OCI-LY7 (cell line): ENCODE measurements around the gene OCLN. TPM values are rescaled to one million over a fixed set of nuclear protein-coding genes. Genes with fewer than 3 reads are reported as not detected.
"Not testable (repeated sequence)": the region's sequence is repeated elsewhere in the genome, so short reads cannot be mapped to it uniquely, and the experiment has no call there.

ENCODE experiments used
- BruUV-seq: library from RNA; stranded (reverse); fragments of 400-500 nt; replicated peaks from 2 replicates; lab custom pipeline; 2021; lab: Mats Ljungman, UMichigan
- CTCF ChIA-PET: fragments of 300-600 bp; sonication (Branson Sonifier 250); formaldehyde crosslinking; loops from one replicate; lab custom pipeline; 2022; ENCODE audit warnings: antibody characterized with exemption; ENCODE audit not compliant: unreplicated experiment; lab: Charles Lee
- POLR2A ChIA-PET: fragments of 300-600 bp; sonication (Branson Sonifier 250); formaldehyde crosslinking; loops from one replicate; lab custom pipeline; 2022; ENCODE audit warnings: antibody characterized with exemption; lab: Charles Lee
- DNase-seq: peaks from one replicate; pipeline ENCODE4 v3.0.0-alpha.2; 2015; ENCODE audit warnings: low spot score
- H2AFZ ChIP-seq: fragments of 200-600 bp; sonication (generic), shearing (Covaris generic); 2 replicates; pipeline ENCODE4 v1.6.1; 2014; ENCODE audit warnings: mild to moderate bottlenecking, antibody characterized with exemption, low read length, moderate library complexity
- H3K27ac ChIP-seq: fragments of 200-600 bp; sonication (generic); 2 replicates; pipeline ENCODE4 v1.5.1; 2014; ENCODE audit warnings: mixed run types, low read depth, mild to moderate bottlenecking, moderate library complexity, low read length, inconsistent platforms; ENCODE audit not compliant: poor library complexity, severe bottlenecking
- H3K36me3 ChIP-seq: fragments of 200-600 bp; sonication (generic); 2 replicates; pipeline ENCODE4 v1.6.1; 2014; ENCODE audit warnings: mild to moderate bottlenecking, antibody characterized with exemption, low read length, moderate library complexity, mixed read lengths; ENCODE audit not compliant: insufficient read depth
- H3K4me1 ChIP-seq: fragments of 200-600 bp; sonication (generic); 2 replicates; pipeline ENCODE4 v1.5.1; 2014; ENCODE audit warnings: mild to moderate bottlenecking, low read length; ENCODE audit not compliant: insufficient read depth, poor library complexity, severe bottlenecking
- H3K4me2 ChIP-seq: fragments of 200-600 bp; sonication (generic); 2 replicates; pipeline ENCODE4 v1.6.1; 2014; ENCODE audit warnings: mild to moderate bottlenecking, low read length
- H3K4me3 ChIP-seq: fragments of 200-600 bp; sonication (generic); 2 replicates; pipeline ENCODE4 v1.5.1; 2014; ENCODE audit warnings: mild to moderate bottlenecking, low read depth, low read length; ENCODE audit not compliant: poor library complexity, severe bottlenecking
- H3K79me2 ChIP-seq: fragments of 200-600 bp; sonication (generic); 2 replicates; pipeline ENCODE4 v1.6.1; 2016; ENCODE audit warnings: low read depth, mild to moderate bottlenecking, low read length, moderate library complexity, mixed read lengths; ENCODE audit not compliant: insufficient read depth
- H3K9me2 ChIP-seq: fragments of 200-600 bp; sonication (generic); 2 replicates; pipeline ENCODE4 v1.6.1; 2016; ENCODE audit warnings: mild to moderate bottlenecking, low read length, mixed read lengths; ENCODE audit not compliant: insufficient read depth
- H3K9me3 ChIP-seq: fragments of 200-600 bp; sonication (generic); 2 replicates; pipeline ENCODE4 v1.6.1; 2014; ENCODE audit warnings: mild to moderate bottlenecking, mixed run types, low read length, mixed read lengths
- H4K20me1 ChIP-seq: fragments of 200-600 bp; sonication (generic); 2 replicates; pipeline ENCODE4 v1.6.1; 2014; ENCODE audit warnings: mild to moderate bottlenecking, antibody characterized with exemption, low read length, moderate library complexity, mixed read lengths; ENCODE audit not compliant: insufficient read depth
- EZH2phosphoT487 ChIP-seq: fragments of 200-600 bp; sonication (generic); IDR thresholded peaks from 2 replicates; pipeline ENCODE4 v1.6.1; 2018; ENCODE audit warnings: low read depth, borderline replicate concordance, mild to moderate bottlenecking, mixed run types, antibody characterized with exemption, low read length, moderate library complexity, mixed read lengths
- intact Hi-C: fragments of 100-400 bp; cut with micrococcal nuclease; formaldehyde crosslinking; loops from one replicate; pipeline ENCODE4 v1.10.0; 2022; ENCODE audit not compliant: unreplicated experiment
- total RNA-seq, 2 experiments: library from RNA; depleted of rRNA in 1 of 2; stranded (reverse); fragments of >200 nt in 1 of 2; shearing (Covaris generic) in 1 of 2; gene quantifications; 2 replicates each; pipeline ENCODE4 v1.2.3, GENCODE V29; 2014 to 2022
- TF ChIP-seq, protein P1 (sequence below): fragments of 200-600 bp; sonication (generic); conservative IDR thresholded peaks from 2 replicates; pipeline ENCODE4 v1.5.1; 2014; ENCODE audit warnings: mild to moderate bottlenecking, antibody characterized with exemption, low read length, moderate library complexity, mixed read lengths

Gene OCLN
- total RNA-seq, 2 experiments from 2014 or later: 0.50 to 1.1 TPM

DNA sequence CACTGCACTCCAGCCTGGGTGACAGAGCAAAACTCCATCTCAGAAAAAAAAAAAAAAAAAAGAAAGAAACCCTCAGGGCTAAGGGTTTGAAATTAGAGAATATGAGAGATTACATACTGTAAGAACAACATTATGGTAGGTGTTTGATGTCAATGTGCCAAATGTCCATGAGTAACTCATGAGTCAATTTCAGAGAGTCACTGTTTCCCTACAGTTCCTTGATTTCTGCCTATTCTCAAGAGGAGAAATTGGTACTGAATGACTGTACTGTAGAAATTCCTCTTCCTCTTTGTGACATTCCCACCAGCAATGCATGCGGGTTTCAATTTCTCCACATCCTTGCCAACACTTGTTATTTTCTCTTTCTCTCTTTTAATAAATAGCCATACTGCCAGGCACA lies 42.5 kb upstream of the OCLN start:
- H3K4me3 ChIP-seq: no peak overlapping the region
- H3K36me3 ChIP-seq: no peaks in the 10 kb centered on the region
- ChIA-PET POLR2A (no interaction called here), CTCF (no interaction called here)
- no peak overlapping the region for H3K4me2 ChIP-seq
- no peak overlapping the region for H3K27ac ChIP-seq
- no TSS peak for BruUV-seq
- H3K4me1 ChIP-seq: no peaks in the 10 kb centered on the region
- H3K9me2 ChIP-seq: no peaks in the 10 kb centered on the region
- DNase-seq: no peak
- H4K20me1 ChIP-seq: no peaks in the 10 kb centered on the region
- H3K79me2 ChIP-seq: no peaks in the 10 kb centered on the region
- H3K9me3 ChIP-seq: no peaks in the 10 kb centered on the region
- no peak for TF ChIP-seq EZH2phosphoT487
- TF ChIP-seq, protein P1, sequence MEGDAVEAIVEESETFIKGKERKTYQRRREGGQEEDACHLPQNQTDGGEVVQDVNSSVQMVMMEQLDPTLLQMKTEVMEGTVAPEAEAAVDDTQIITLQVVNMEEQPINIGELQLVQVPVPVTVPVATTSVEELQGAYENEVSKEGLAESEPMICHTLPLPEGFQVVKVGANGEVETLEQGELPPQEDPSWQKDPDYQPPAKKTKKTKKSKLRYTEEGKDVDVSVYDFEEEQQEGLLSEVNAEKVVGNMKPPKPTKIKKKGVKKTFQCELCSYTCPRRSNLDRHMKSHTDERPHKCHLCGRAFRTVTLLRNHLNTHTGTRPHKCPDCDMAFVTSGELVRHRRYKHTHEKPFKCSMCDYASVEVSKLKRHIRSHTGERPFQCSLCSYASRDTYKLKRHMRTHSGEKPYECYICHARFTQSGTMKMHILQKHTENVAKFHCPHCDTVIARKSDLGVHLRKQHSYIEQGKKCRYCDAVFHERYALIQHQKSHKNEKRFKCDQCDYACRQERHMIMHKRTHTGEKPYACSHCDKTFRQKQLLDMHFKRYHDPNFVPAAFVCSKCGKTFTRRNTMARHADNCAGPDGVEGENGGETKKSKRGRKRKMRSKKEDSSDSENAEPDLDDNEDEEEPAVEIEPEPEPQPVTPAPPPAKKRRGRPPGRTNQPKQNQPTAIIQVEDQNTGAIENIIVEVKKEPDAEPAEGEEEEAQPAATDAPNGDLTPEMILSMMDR: no peak
- intact Hi-C loops: no loop called here
- no peak overlapping the region for H2AFZ ChIP-seq

DNA sequence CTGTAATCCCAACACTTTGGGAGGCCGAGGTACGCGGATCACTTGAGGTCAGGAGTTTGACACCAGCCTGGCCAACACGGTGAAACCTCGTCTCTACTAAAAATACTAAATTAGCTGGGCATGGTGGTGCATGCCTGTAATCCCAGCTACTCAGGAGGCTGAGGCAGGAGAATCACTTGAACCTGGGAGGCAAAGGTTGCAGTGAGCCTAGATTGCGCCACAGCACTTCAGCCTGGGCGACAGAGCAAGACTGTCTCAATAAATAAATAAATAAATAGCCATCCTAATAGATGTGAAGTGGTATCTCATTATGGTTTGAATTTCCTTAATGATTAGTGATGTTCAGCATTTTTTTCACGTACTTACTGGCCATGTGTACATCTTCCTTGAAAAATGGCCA lies 42.1 kb upstream of the OCLN start:
- not testable (repeated sequence) for BruUV-seq

DNA sequence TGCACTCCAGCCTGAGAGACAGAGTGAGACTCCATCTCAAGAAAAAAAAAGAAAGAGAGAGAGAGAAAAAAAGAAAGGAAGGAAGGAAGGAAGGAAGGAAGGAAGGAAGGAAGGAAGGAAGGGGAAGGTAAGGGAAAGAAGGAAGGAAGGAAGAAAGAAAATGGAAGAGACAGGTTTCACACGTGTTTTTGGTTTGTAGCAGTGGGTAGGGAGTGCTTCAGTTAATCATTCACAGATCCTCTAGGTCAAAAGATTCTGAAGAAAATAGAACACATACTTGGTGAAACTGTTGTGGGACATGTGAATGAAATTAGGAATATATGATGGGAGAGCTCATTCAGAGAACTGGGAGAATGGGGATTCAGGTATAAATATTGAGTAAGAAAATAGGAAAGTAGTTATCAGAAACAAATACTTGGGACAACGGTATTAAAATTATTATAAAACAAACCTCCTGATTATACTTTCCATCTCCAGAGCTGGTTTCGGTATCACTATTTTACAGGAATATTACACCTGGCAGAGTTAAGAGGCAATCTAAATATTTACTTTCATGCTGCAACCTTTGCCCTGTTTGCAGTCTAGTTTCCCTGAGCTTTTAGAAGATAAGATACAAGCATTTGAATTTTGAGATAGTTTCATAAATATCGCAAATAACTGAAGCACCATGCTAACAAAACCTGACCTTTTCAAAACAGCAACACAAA lies 40.5 kb upstream of the OCLN start:
- POLR2A ChIA-PET: interaction anchor here (0.6 kb wide), 1 partner anchor 18 kb away, joined by 3 read pairs; no protein-coding TSS in a partner anchor
- intact Hi-C loops: no loop called here

More for the DNA sequence above, 42.1 kb upstream of the OCLN start:
- H2AFZ ChIP-seq, intact Hi-C loops, H3K79me2 ChIP-seq, H3K9me3 ChIP-seq, CTCF ChIA-PET, H3K4me3 ChIP-seq, DNase-seq, H3K36me3 ChIP-seq, H4K20me1 ChIP-seq, POLR2A ChIA-PET, H3K4me1 ChIP-seq, H3K9me2 ChIP-seq, H3K27ac ChIP-seq, H3K4me2 ChIP-seq: not testable (repeated sequence)

DNA sequence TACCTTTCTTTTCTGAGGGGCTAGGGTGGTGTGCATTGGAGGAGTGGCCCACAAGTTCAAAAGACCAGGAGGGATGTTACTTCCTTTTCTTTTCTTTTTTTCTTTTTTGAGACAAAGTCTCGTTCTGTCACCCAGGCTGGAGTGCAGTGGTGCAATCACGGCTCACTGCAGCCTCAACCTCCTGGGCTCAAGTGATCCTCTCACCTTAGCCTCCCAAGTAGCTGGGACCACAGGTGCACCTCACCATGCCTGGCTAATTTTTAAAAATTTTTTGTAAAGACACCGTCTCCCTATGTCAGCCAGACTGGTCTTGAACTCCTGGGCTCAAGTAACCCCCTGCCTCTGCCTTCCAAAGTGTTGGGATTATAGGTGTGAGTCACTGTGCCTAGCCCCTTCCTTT lies 39.1 kb upstream of the OCLN start:
- POLR2A ChIA-PET, H3K36me3 ChIP-seq, DNase-seq, H3K4me3 ChIP-seq, H3K4me2 ChIP-seq, H3K27ac ChIP-seq, H3K9me3 ChIP-seq, H4K20me1 ChIP-seq, H2AFZ ChIP-seq, intact Hi-C loops, H3K4me1 ChIP-seq, H3K79me2 ChIP-seq, CTCF ChIA-PET, BruUV-seq, H3K9me2 ChIP-seq: not testable (repeated sequence)

More for the DNA sequence above, 40.5 kb upstream of the OCLN start:
- H3K4me1 ChIP-seq: no peaks in the 10 kb centered on the region
- no peaks in the 10 kb centered on the region for H3K9me3 ChIP-seq
- no TSS peak for BruUV-seq
- H3K27ac ChIP-seq: no peak overlapping the region
- no peaks in the 10 kb centered on the region for H3K9me2 ChIP-seq
- CTCF ChIA-PET: no interaction called here
- no peak for TF ChIP-seq EZH2phosphoT487
- TF ChIP-seq, protein P1: no peak
- no peak overlapping the region for H3K4me3 ChIP-seq
- H2AFZ ChIP-seq: no peak overlapping the region
- H3K36me3 ChIP-seq: no peaks in the 10 kb centered on the region
- no peak overlapping the region for H3K4me2 ChIP-seq
- no peaks in the 10 kb centered on the region for H4K20me1 ChIP-seq
- no peaks in the 10 kb centered on the region for H3K79me2 ChIP-seq
- DNase-seq: no peak
